Vagina (tissue), 2 donors: Measurements from ENCODE around the gene PRELID2.

Experiments
- CTCF ChIP-seq, 3 experiments: fragments of 450-650 bp in 2 of 3; fragments of 200-600 bp in 1 of 3; sonication (generic) in 1 of 3; IDR thresholded peaks; one replicate each; pipeline ENCODE4 v1.5.1; 2017 to 2019; ENCODE audit warnings: antibody characterized with exemption in 3 of 3, mild to moderate bottlenecking in 2 of 3, moderate library complexity in 2 of 3
- POLR2A ChIP-seq, 2 donors: fragments of 450-650 bp; IDR thresholded peaks; one replicate each; pipeline ENCODE4 v1.6.1; 2017; ENCODE audit warnings: antibody characterized with exemption in 2 of 2, mild to moderate bottlenecking in 2 of 2, moderate library complexity in 2 of 2
- POLR2AphosphoS5 ChIP-seq, 2 donors: sonication (generic); formaldehyde crosslinking; IDR thresholded peaks; one replicate each; pipeline ENCODE4 v1.9.0; 2017; ENCODE audit warnings: antibody characterized with exemption in 2 of 2, mild to moderate bottlenecking in 2 of 2, low read depth in 1 of 2; ENCODE audit not compliant: insufficient read depth in 1 of 2

- no peak for TF ChIP-seq CTCF (IDR thresholded peaks at IDR 0.05)
- no peak for TF ChIP-seq POLR2A (IDR thresholded peaks at IDR 0.05)
- TF ChIP-seq POLR2AphosphoS5 (IDR thresholded peaks at IDR 0.05; ENCODE audit: insufficient read depth in 1 of 2, low read depth in 1 of 2): no peak
Measured at GRCh38 chr5:145778144-145778900, 56.8 kb downstream of the PRELID2 start.
